ENCODE results near the gene ZNF581.

DNA sequence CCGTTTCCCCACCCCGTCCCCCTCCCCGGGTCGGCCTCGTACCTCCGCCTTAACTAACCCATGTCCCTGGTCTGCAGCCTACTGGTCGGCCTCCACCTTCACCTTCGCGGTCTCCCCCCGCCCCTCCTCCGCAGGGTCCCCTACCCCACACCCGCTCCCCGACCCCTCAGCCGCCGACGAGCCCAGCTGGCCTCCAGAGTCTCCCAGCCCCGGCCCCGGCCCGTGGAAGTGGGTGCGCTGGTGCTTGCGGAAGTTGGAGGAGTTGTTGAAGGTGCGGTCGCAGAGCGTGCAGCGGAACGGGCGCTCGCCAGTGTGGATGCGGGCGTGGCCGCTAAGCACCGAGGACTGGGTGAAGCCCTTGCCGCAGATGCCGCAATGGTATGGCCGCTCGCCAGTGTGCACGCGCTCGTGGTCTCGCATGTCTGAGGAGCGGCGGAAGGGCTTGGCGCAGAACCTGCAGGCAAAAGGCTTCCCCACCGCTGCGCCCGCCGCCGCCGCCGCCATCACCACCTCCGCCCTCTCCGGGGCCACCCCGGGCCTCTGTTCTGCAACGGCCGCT, 21.7 kb upstream of the ZNF581 start:
- TF ChIP-seq, protein P1, sequence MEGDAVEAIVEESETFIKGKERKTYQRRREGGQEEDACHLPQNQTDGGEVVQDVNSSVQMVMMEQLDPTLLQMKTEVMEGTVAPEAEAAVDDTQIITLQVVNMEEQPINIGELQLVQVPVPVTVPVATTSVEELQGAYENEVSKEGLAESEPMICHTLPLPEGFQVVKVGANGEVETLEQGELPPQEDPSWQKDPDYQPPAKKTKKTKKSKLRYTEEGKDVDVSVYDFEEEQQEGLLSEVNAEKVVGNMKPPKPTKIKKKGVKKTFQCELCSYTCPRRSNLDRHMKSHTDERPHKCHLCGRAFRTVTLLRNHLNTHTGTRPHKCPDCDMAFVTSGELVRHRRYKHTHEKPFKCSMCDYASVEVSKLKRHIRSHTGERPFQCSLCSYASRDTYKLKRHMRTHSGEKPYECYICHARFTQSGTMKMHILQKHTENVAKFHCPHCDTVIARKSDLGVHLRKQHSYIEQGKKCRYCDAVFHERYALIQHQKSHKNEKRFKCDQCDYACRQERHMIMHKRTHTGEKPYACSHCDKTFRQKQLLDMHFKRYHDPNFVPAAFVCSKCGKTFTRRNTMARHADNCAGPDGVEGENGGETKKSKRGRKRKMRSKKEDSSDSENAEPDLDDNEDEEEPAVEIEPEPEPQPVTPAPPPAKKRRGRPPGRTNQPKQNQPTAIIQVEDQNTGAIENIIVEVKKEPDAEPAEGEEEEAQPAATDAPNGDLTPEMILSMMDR (IDR thresholded peaks at IDR 0.05) = no peak
- no peak for TF ChIP-seq EP300 (IDR thresholded peaks at IDR 0.05)

Measured in tibial nerve (tissue), 4 donors.